Activated T-helper 1 cell treated with anti-CD3 and anti-CD28 coated beads, Interleukin-12 subunit alpha, Interleukin-12 subunit beta, Interleukin-2, Interleukin-4 antibody, amounts not matched to agents 30 ng/mL and 10 ng/mL and 1 ng/mL, durations not matched to agents 14 hours and 24 hours and 36 hours (primary cell): ENCODE data around the gene ACKR1. TPM values are rescaled to one million over a fixed set of nuclear protein-coding genes. Genes with fewer than 3 reads are reported as not detected.
A peak's percentile ranks its signal among the peaks of the same experiment; 100 is the strongest.

ENCODE experiments used
- DNase-seq: peaks from one replicate; pipeline ENCODE4 v3.0.0; 2021; ENCODE audit warnings: low spot score
- H3K27ac Mint-ChIP-seq: one replicate; pipeline ENCODE4 v1.8.0; 2021; ENCODE audit warnings: mild to moderate bottlenecking, mixed read lengths
- H3K27me3 Mint-ChIP-seq: one replicate; pipeline ENCODE4 v1.8.0; 2022; ENCODE audit warnings: mild to moderate bottlenecking, moderate library complexity, mixed read lengths; ENCODE audit not compliant: insufficient read depth
- H3K36me3 Mint-ChIP-seq: one replicate; pipeline ENCODE4 v1.8.0; 2021; ENCODE audit warnings: low read depth, mixed read lengths
- H3K4me1 Mint-ChIP-seq: one replicate; pipeline ENCODE4 v1.8.0; 2021; ENCODE audit warnings: low read depth, mixed read lengths
- H3K4me3 Mint-ChIP-seq: one replicate; pipeline ENCODE4 v1.8.0; 2021; ENCODE audit warnings: mild to moderate bottlenecking, moderate library complexity, mixed read lengths
- H3K9me3 Mint-ChIP-seq: one replicate; pipeline ENCODE4 v1.8.0; 2021; ENCODE audit warnings: mixed read lengths
- intact Hi-C: fragments of 100-400 bp; cut with micrococcal nuclease; formaldehyde crosslinking; loops from one replicate; pipeline ENCODE4 v1.15.1; 2024
- total RNA-seq: library from RNA; stranded (reverse); gene quantifications from 2 replicates; pipeline ENCODE4 v1.2.3, GENCODE V29; 2022

ACKR1 gene
- total RNA-seq, 1 donor from 2014 or later, result not detected

DNA sequence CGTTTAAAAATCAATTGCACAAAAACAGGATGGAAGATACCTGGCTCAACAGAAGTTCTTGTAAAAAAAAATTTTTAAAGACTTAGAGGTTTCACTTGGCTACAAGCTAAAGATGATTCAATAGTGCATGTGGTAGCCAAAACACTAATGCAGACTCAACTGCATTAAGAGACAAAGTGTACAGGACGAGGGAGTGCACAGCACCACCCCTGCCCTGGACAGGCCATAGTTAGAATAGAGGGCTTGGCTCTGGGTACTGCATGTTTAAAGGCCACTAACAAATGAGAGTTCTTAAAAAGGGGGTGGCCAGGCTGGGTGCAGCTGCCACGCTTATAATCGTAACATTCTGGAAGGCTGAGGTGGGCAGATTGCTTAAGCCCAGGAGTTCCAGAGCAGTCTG, 7.9 kb downstream of the ACKR1 start:
- intact Hi-C loops, result loop anchor here (5.0 to 10.0 kb wide), 2 partner anchors 705 to 1008 kb away; no protein-coding TSS in a partner anchor
- no peak overlapping the region for H3K4me3 Mint-ChIP-seq
- no peaks in the 10 kb centered on the region for H3K36me3 Mint-ChIP-seq
- H3K27ac Mint-ChIP-seq, result no peak overlapping the region
- no peak for DNase-seq
- peaks cover 20% of the 10 kb centered on the region for H3K27me3 Mint-ChIP-seq
- H3K9me3 Mint-ChIP-seq, result no peaks in the 10 kb centered on the region
- H3K4me1 Mint-ChIP-seq, result peaks cover 2% of the 10 kb centered on the region

- Mint-ChIP-seq H3K27ac (no peak overlapping the region), H3K4me1 (no peaks in the 10 kb centered on the region), H3K27me3 (peaks cover 12% of the 10 kb centered on the region), H3K9me3 (no peaks in the 10 kb centered on the region), H3K4me3 (no peak overlapping the region), H3K36me3 (no peaks in the 10 kb centered on the region)
- intact Hi-C loops, result loop anchor here (5.0 to 10.0 kb wide), 2 partner anchors 707 to 1009 kb away; no protein-coding TSS in a partner anchor
- DNase-seq, result peak; percentile 10
Measured at GRCh38 chr1:159214149-159214760, 9.6 kb downstream of the ACKR1 start.

- H3K4me3 Mint-ChIP-seq, result no peak overlapping the region
- intact Hi-C loops, result loop anchor here (10.0 kb wide), 1 partner anchor 1014 kb away; no protein-coding TSS in a partner anchor
Measured at GRCh38 chr1:159218649-159219636, 14.3 kb downstream of the ACKR1 start.

DNA sequence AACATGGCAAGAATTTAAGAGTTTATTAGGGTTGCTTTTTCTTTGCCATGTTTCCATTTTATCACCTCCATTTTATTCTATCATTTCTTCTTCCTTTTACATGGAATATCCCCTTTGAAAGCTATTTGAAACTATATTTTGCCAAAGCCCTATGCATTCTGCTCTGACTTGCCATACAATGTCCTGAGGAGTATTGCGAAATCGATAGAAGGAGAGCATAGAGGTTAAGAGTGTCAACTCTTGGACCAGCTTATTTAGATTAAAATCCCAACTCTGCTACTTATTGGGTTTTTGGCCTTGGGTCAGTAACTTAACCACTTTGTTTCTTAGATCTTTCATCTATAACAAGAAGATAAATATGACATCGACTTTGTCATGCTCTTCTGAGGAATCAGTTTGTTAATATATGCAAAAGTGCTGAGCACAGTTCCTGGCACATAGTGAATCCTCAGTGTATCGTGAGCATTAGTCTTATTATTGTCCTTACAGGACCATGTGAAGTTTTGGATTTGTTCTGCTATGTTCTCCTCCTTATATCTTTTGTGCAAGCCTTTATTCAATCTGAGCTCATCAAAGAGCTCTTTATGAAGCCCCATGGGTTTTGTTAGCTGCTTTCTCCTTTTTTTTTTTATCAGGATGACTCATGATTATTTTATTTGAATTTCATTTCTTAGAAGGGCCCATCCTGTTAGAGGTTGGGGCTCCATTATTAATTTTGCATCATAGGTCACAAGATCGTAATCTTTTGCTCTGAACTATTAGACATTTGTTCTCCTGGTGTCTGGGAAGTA, 17.6 kb downstream of the ACKR1 start:
- no peaks in the 10 kb centered on the region for H3K9me3 Mint-ChIP-seq
- H3K27ac Mint-ChIP-seq, result no peak overlapping the region
- H3K4me1 Mint-ChIP-seq, result no peaks in the 10 kb centered on the region
- intact Hi-C loops, result no loop called here
- DNase-seq, result no peak
- no peaks in the 10 kb centered on the region for H3K27me3 Mint-ChIP-seq
- H3K4me3 Mint-ChIP-seq, result no peak overlapping the region
- H3K36me3 Mint-ChIP-seq, result no peaks in the 10 kb centered on the region

More at GRCh38 chr1:159218649-159219636, 14.3 kb downstream of the ACKR1 start:
- Mint-ChIP-seq H3K27ac (no peak overlapping the region), H3K4me1 (no peaks in the 10 kb centered on the region), H3K27me3 (peaks cover 4% of the 10 kb centered on the region), H3K9me3 (no peaks in the 10 kb centered on the region), H3K36me3 (no peaks in the 10 kb centered on the region)
- no peak for DNase-seq

DNA sequence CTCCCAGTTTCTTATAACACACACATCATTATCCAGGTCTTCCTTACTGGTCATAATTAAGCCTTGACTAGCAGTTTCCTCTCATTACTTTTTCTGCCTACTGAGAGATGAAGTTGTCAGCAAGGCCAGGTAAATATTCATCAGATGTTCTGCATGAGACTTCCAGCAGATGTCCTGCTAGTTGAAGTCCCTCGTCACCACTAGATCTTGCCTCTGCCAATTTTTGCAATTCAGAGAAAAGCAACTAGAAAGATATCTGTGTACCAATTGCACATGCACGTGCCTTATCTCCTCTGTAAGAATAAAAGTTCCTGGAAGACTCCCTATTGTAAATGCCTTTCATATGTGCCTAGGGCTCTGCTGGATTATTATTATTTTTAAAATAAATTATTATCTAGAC, 18.3 kb downstream of the ACKR1 start:
- Mint-ChIP-seq H3K9me3 (no peaks in the 10 kb centered on the region), H3K36me3 (no peaks in the 10 kb centered on the region), H3K27ac (no peak overlapping the region), H3K4me1 (no peaks in the 10 kb centered on the region), H3K27me3 (no peaks in the 10 kb centered on the region), H3K4me3 (no peak overlapping the region)
- DNase-seq, result no peak
- intact Hi-C loops, result no loop called here

DNA sequence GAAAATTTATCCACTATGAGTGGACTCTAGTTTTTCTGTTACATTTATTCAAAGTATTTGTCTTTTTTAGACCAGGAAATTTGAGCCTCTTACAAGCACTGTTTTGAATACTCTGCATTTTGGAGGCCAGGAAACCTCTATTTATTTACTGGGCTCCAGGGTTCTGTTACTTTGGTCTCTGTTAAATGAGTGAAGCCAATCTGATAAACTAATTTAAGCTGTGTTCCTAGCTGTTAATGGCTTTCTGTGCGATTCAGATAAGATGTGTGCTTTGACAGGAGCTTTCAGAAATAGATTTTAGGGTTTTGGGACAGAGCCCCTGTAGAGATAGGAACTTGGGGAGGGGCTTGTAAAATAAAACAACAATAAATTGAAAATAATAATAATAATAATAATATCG, 23.9 kb downstream of the ACKR1 start:
- Mint-ChIP-seq H3K4me3 (no peak overlapping the region), H3K27ac (no peak overlapping the region), H3K9me3 (no peaks in the 10 kb centered on the region), H3K4me1 (no peaks in the 10 kb centered on the region), H3K27me3 (no peaks in the 10 kb centered on the region), H3K36me3 (no peaks in the 10 kb centered on the region)
- no peak for DNase-seq
- intact Hi-C loops, result no loop called here

DNA sequence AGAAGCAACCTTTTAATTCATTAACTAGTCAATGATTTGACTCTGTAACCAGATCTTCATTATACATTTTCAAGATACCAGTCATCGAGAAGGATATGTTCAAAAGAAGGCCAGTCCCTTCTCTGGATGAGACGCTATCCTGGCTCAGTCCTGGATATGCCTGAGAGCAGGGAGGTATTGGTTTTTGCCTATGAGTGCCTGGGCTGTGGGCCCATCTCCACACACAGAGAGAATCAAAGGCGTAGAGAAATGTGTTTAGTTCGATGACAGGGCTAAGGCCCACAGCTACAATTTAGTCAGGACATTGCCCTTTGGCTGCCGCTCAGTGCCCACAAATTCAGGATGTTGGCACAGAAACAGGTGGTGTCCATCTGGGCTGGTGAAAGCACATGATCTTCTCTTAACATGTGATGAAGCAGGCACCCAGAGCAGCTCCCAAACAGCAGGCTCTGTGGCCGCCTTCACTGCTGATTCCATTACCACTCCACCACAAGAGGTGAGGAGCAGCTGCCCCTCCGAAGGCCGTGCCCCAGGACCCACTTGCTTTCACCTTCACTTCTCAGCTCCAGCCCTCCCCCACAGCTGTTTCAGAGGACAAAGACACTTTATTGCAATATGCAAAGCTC, 24.7 kb downstream of the ACKR1 start:
- Mint-ChIP-seq H3K4me3 (no peak overlapping the region), H3K27ac (no peak overlapping the region), H3K4me1 (no peaks in the 10 kb centered on the region), H3K36me3 (no peaks in the 10 kb centered on the region), H3K27me3 (no peaks in the 10 kb centered on the region), H3K9me3 (no peaks in the 10 kb centered on the region)
- no peak for DNase-seq
- intact Hi-C loops, result no loop called here

DNA sequence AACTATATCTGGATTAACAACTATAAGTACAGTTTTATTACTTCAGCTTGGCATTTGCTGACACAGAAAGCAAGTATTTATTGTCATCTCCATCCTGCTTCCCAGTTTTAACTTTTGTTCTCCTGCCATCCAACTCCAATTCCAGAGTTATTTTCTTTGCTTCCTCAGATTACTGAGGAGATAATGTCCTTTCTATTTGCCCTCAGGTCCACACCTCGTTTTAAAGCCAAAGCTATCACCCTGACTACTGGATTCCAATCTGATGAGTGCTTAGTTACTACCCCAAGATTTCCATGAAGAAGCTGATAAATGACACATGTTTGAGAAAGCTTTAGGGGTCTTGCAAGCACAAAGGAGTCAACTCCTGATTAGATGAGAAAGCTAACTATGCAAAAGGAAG, 25.2 kb downstream of the ACKR1 start:
- no peak overlapping the region for H3K27ac Mint-ChIP-seq
- intact Hi-C loops, result no loop called here
- no peaks in the 10 kb centered on the region for H3K4me1 Mint-ChIP-seq

GRCh38 chr1:159239551-159240220, 35.0 kb downstream of the ACKR1 start:
- Mint-ChIP-seq H3K27me3 (peaks cover 3% of the 10 kb centered on the region), H3K27ac (no peak overlapping the region), H3K4me3 (no peak overlapping the region), H3K9me3 (no peaks in the 10 kb centered on the region), H3K4me1 (no peaks in the 10 kb centered on the region), H3K36me3 (no peaks in the 10 kb centered on the region)
- intact Hi-C loops, result no loop called here
- no peak for DNase-seq

More for the DNA sequence above, 25.2 kb downstream of the ACKR1 start:
- no peaks in the 10 kb centered on the region for H3K27me3 Mint-ChIP-seq
- no peaks in the 10 kb centered on the region for H3K36me3 Mint-ChIP-seq
- DNase-seq, result no peak
- no peaks in the 10 kb centered on the region for H3K9me3 Mint-ChIP-seq
- H3K4me3 Mint-ChIP-seq, result no peak overlapping the region

- no peak overlapping the region for H3K4me3 Mint-ChIP-seq
- H3K4me1 Mint-ChIP-seq, result no peaks in the 10 kb centered on the region
- H3K36me3 Mint-ChIP-seq, result no peaks in the 10 kb centered on the region
- no peaks in the 10 kb centered on the region for H3K9me3 Mint-ChIP-seq
- no peak for DNase-seq
- no peak overlapping the region for H3K27ac Mint-ChIP-seq
- intact Hi-C loops, result no loop called here
- peaks cover 3% of the 10 kb centered on the region for H3K27me3 Mint-ChIP-seq
Measured at GRCh38 chr1:159247266-159247665, 42.6 kb downstream of the ACKR1 start.

DNA sequence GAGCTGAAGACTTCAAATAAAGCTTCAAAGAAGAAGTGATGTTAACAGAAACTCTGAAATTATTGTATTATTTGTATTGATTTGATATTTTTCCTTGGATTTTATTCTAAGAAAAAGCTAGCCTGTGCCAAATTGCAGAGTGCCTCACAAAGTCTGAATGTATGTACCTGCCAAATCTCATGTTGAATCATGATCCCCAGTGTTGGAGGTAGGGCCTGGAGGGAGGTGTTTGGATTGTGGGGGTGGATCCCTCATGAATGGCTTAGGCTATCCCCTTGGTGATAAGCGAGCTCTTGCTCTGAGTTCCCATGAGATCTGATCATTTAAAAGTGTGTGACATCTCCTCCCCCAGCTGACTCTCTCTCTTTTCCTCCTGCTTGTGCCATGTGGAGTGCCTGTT, 43.6 kb downstream of the ACKR1 start:
- no peaks in the 10 kb centered on the region for H3K36me3 Mint-ChIP-seq
- no peak for DNase-seq
- H3K9me3 Mint-ChIP-seq, result no peaks in the 10 kb centered on the region
- H3K4me1 Mint-ChIP-seq, result no peaks in the 10 kb centered on the region
- H3K27me3 Mint-ChIP-seq, result peaks cover 3% of the 10 kb centered on the region
- no peak overlapping the region for H3K27ac Mint-ChIP-seq
- intact Hi-C loops, result no loop called here
- H3K4me3 Mint-ChIP-seq, result no peak overlapping the region

GRCh38 chr1:159250638-159251216, 46.1 kb downstream of the ACKR1 start:
- Mint-ChIP-seq H3K27me3 (peaks cover 3% of the 10 kb centered on the region), H3K27ac (no peak overlapping the region), H3K4me3 (no peak overlapping the region), H3K4me1 (no peaks in the 10 kb centered on the region), H3K36me3 (no peaks in the 10 kb centered on the region), H3K9me3 (no peaks in the 10 kb centered on the region)
- no peak for DNase-seq
- intact Hi-C loops, result no loop called here
